GM12874 (cell line): ENCODE measurements around the gene RNF220.

ENCODE experiments used
- CTCF ChIP-seq: IDR thresholded peaks from 2 replicates; pipeline ENCODE4 v1.5.1; 2011; ENCODE audit warnings: low read depth, mild to moderate bottlenecking, control low read depth, low read length, moderate library complexity; ENCODE audit not compliant: insufficient read depth

RNF220 gene

GRCh38 chr1:44523593-44524591 lies 118.8 kb downstream of the RNF220 start:
- TF ChIP-seq CTCF = no peak

- TF ChIP-seq CTCF = no peak
Observed at GRCh38 chr1:44524655-44525500, 119.8 kb downstream of the RNF220 start.

DNA sequence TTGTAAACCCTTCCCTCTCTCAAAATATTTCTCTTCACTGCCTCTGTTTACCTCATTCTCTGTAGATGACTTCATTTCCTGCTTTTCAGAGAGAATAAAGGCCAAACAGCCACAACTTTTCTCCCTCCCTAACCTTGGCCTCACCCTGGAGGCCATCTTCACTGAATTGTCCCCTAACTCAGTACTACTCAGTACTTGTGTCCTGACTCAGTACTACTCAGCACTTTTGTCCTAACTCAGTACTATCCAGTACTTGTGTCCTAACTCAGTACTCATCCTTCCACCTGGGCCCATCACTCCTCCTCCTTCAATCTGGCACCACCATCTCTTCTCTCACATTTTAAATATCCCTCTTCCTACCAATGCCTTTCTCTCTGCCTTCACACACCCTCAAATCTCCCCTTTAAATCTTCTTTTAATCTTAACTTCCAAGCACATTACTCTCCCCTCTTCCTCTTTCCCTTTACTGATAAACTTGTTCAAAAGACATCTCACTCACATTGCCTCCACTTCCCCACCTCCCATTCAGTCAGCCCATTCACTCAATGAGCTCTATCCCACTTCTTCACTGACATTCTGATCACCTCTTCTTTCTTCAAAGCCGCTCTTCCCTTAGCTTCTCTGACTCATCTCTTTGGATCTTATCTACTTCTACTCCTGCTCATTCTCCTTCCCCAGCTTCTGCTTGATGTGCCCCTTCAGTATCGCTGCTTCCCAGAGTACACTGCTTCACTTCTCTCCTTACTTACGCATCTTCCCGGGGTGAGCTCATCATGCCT lies 121.4 kb downstream of the RNF220 start:
- no peak for TF ChIP-seq CTCF

DNA sequence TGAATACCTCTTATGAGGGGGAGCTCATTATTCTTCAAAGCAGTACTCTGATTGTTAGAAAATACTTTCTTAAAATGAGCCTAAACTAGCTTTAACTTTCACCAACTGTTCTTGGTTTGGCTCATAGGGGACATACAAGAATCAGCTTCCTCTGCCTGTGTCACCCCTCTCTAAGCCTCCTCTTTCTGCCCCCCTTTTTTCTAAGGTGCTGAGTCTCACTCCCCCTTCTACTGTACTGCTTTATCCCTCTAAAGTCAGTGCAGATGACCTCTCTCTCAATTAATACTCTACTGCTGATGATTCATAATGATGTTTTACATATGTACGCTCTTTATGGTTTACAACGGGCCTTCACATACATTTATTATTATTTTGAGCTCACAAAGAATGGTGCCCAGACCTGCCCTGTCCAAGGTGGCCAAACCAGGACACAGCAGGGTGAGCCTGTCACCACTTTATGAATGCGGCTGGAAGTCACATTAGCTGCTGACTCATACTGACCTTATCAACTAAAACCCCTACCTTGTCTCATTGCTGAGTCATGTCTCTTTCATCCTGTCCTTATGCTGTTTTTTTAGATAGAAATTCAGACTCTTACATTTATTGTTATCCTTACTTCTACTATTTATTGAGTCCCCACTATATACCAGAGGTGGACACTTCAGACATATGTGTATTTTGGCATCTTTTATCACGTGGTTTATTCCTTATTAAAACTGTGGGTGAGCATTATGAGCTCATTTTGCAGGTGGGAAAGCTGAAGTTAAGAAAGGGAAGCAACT lies 126.9 kb downstream of the RNF220 start:
- no peak for TF ChIP-seq CTCF

- TF ChIP-seq CTCF = no peak
Observed at GRCh38 chr1:44532567-44532944, 127.5 kb downstream of the RNF220 start.

DNA sequence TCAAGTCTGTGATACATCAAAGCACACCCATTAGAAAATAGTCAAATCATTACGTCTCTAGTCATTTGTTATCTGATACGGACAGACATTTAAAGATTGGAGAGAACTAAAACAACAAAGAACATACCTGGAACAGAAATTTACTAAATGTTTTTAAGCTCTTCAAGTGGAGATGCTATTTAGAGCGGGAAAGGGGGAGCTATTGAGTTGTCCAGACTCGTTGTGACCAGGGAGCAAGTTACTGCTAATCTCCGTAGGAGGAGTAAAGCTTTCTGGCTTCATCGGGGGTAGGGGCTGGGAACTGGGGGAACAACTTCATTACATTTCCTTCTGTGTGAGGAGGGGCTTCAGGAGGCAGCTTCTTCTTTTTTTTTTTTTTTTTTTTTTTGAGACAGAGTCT lies 129.7 kb downstream of the RNF220 start:
- TF ChIP-seq CTCF = no peak
